ENCODE data around the gene UNC5C. TPM values are rescaled to one million over a fixed set of nuclear protein-coding genes. Genes with fewer than 3 reads are reported as not detected.

UNC5C gene
- total and polyA plus RNA-seq, 4 donors, result 0.27 to 1.2 (median 0.78) TPM

DNA sequence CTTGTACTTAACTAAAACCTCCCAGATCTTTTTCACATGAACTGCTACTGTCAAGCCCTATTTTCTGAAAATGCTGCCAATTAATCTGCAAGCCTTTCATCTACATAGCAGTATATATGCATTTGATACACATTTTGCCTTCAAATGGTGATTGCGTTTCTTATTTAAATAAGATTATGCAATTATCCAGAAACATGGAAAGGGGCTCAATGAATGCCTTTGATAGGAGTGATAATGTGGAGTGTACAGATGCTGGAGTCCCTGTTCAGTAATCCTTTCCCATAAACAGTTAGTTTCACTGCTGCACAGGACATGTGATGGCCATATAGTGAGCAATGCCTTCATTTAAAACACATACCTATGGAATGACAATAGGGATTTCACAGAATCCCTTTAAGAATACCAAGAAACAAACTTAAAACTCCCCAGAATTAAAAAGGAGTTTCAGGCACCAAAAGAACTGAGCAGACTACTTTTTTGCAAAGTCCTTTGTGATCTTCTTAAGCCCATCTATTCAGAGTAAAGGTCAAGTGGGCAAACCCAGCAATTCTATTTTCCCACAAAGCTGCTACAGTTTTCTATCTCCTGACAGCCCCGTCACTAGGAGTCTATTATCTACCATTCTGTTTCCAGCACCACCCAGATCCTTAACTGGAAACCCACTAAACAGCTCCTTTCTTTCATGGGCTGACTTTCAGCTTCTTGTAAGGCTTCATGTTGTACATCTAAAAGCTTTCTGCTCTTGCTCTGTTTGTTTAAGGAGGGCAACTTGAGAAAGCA is 120.3 kb downstream of the UNC5C start (continued):
- TF ChIP-seq TAF1 (conservative IDR thresholded peaks at IDR 0.05) (no peak), SP1 (IDR thresholded peaks at IDR 0.05) (no peak), RXRA (IDR thresholded peaks at IDR 0.05) (no peak)

- no peaks in the 10 kb centered on the region for H3K27me3 ChIP-seq (ENCODE audit: control insufficient read depth in 4 of 4, insufficient read depth in 4 of 4, low read length in 3 of 4)
- 59% methylated on average over 4 of the region's 4 CpGs for WGBS
- no peak overlapping the region for H3K27ac ChIP-seq (ENCODE audit: low read depth in 1 of 2, low read length in 2 of 2)
- no peaks in the 10 kb centered on the region for H3K4me1 ChIP-seq (ENCODE audit: control insufficient read depth in 4 of 4, insufficient read depth in 4 of 4, low read length in 3 of 4)
- no peak overlapping the region for H3K9ac ChIP-seq (ENCODE audit: low read depth in 1 of 2, low read length in 2 of 2)
- H3K4me3 ChIP-seq (ENCODE audit: low read depth in 1 of 3, low read length in 3 of 3), result no peak overlapping the region
- no peak for TF ChIP-seq GABPA (IDR thresholded peaks at IDR 0.05 in 1 of 2, conservative IDR thresholded peaks at IDR 0.05 in 1 of 2)
- TF ChIP-seq CTCF (IDR thresholded peaks at IDR 0.05; ENCODE audit: low read depth, low read length, missing input control), result no peak
- no peak for TF ChIP-seq EGR1 (IDR thresholded peaks at IDR 0.05; ENCODE audit: low read depth in 2 of 2)
- no peak for TF ChIP-seq MAX (IDR thresholded peaks at IDR 0.05)
- no peak for TF ChIP-seq ATF3 (IDR thresholded peaks at IDR 0.05)
- TF ChIP-seq RXRA (IDR thresholded peaks at IDR 0.05), result no peak
- TF ChIP-seq TAF1 (conservative IDR thresholded peaks at IDR 0.05), result no peak
- no peak for TF ChIP-seq SP1 (IDR thresholded peaks at IDR 0.05)
- no peak for TF ChIP-seq YY1 (IDR thresholded peaks at IDR 0.05)
- TF ChIP-seq NR2F2 (IDR thresholded peaks at IDR 0.05), result no peak
- no peaks in the 10 kb centered on the region for H3K36me3 ChIP-seq (ENCODE audit: control insufficient read depth in 4 of 4, insufficient read depth in 3 of 4, low read depth in 1 of 4, low read length in 3 of 4)
- DNase-seq (ENCODE audit: low spot score), result no peak
- H3K9me3 ChIP-seq (ENCODE audit: control insufficient read depth in 4 of 4, low read length in 3 of 4), result no peaks in the 10 kb centered on the region
These were observed 122.3 kb downstream of the UNC5C start for GRCh38 chr4:95426455-95426854.

GRCh38 chr4:95422436-95422835 is 126.3 kb downstream of the UNC5C start:
- DNase-seq (ENCODE audit: low spot score), result no peak
- WGBS, result 76% methylated on average over 7 of the region's 7 CpGs
- no peaks in the 10 kb centered on the region for H3K36me3 ChIP-seq (ENCODE audit: control insufficient read depth in 4 of 4, insufficient read depth in 3 of 4, low read depth in 1 of 4, low read length in 3 of 4)
- TF ChIP-seq NR2F2 (IDR thresholded peaks at IDR 0.05) (no peak), EGR1 (IDR thresholded peaks at IDR 0.05; ENCODE audit: low read depth in 2 of 2) (no peak)
- H3K4me3 ChIP-seq (ENCODE audit: low read depth in 1 of 3, low read length in 3 of 3), result no peak overlapping the region
- no peak overlapping the region for H3K27ac ChIP-seq (ENCODE audit: low read depth in 1 of 2, low read length in 2 of 2)
- no peaks in the 10 kb centered on the region for H3K9me3 ChIP-seq (ENCODE audit: control insufficient read depth in 4 of 4, low read length in 3 of 4)
- H3K4me1 ChIP-seq (ENCODE audit: control insufficient read depth in 4 of 4, insufficient read depth in 4 of 4, low read length in 3 of 4), result no peaks in the 10 kb centered on the region
- no peaks in the 10 kb centered on the region for H3K27me3 ChIP-seq (ENCODE audit: control insufficient read depth in 4 of 4, insufficient read depth in 4 of 4, low read length in 3 of 4)
- H3K9ac ChIP-seq (ENCODE audit: low read depth in 1 of 2, low read length in 2 of 2), result no peak overlapping the region

DNA sequence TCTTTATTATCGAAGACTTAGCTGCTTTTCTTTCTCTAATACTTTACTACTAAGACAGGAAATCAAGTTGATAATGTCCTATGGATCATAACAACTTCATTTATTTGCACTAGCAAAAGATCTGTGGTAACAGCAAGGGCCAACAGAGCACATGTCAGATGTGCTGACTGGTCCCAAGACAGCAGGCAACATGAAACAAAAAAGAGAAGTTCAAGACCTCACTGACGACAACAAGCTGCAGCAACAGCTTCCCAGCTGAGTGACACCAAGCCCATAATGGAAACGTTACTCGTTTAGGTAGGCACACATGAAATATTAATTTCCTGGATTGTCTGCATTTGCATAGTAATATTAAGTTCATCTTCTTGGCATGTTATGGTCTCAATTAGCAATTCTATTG is 126.9 kb downstream of the UNC5C start:
- WGBS, result 56% methylated on average over 4 of the region's 4 CpGs
- no peaks in the 10 kb centered on the region for H3K4me1 ChIP-seq (ENCODE audit: control insufficient read depth in 4 of 4, insufficient read depth in 4 of 4, low read length in 3 of 4)
- DNase-seq (ENCODE audit: low spot score), result no peak
- no peaks in the 10 kb centered on the region for H3K36me3 ChIP-seq (ENCODE audit: control insufficient read depth in 4 of 4, insufficient read depth in 3 of 4, low read depth in 1 of 4, low read length in 3 of 4)
- H3K4me3 ChIP-seq (ENCODE audit: low read depth in 1 of 3, low read length in 3 of 3), result no peak overlapping the region
- no peak overlapping the region for H3K9ac ChIP-seq (ENCODE audit: low read depth in 1 of 2, low read length in 2 of 2)
- H3K9me3 ChIP-seq (ENCODE audit: control insufficient read depth in 4 of 4, low read length in 3 of 4), result no peaks in the 10 kb centered on the region
- H3K27ac ChIP-seq (ENCODE audit: low read depth in 1 of 2, low read length in 2 of 2), result no peak overlapping the region
- no peaks in the 10 kb centered on the region for H3K27me3 ChIP-seq (ENCODE audit: control insufficient read depth in 4 of 4, insufficient read depth in 4 of 4, low read length in 3 of 4)
- TF ChIP-seq RXRA (IDR thresholded peaks at IDR 0.05), result no peak
- no peak for TF ChIP-seq CTCF (IDR thresholded peaks at IDR 0.05; ENCODE audit: low read depth, low read length, missing input control)
- TF ChIP-seq HNF4G (IDR thresholded peaks at IDR 0.05), result no peak
- no peak for TF ChIP-seq FOXA1 (IDR thresholded peaks at IDR 0.05)
- no peak for TF ChIP-seq SP1 (IDR thresholded peaks at IDR 0.05)
